ENCODE results near the gene DERA.
"Not testable (repeated sequence)": the region's sequence is repeated elsewhere in the genome, so short reads cannot be mapped to it uniquely, and the experiment has no call there.

GRCh38 chr12:15911931-15912330 is 799 bp downstream of the DERA start:
- not testable (repeated sequence) for TF ChIP-seq TAF1, POLR2AphosphoS5, POLR2A (IDR thresholded peaks at IDR 0.05; ENCODE audit: low read depth, low read length)

All from GM12891 (cell line).